HTR-8/SVneo (cell line): Measurements from ENCODE around the gene ARNT2.

Experiments used
- DNase-seq: peaks from one replicate; pipeline ENCODE4 v3.0.0; 2011; ENCODE audit warnings: low spot score, mixed read lengths; ENCODE audit not compliant: insufficient read length
- FAIRE-seq: peaks from 2 replicates; lab custom pipeline; 2011; peaks lifted over from hg19 to GRCh38; lab: Jason Lieb, UNC

ARNT2 gene

DNA sequence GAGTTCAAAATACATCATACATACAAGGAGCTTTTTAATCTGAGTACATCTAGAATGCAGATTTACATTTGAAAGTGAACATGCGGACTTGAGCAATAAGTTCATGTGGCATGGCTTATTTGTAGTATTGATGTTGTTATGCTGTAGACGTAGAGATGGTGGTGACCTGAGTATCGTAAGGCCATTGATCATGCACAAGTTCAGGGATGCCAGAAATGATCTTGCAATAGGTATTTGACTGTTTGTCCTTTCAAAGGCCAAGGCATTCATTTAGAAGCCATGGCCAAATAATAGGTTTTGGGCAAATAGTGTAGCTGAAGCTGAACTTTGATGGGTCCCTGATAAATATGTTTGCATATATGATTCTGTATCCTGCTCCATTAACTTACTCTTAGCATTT is 35.0 kb downstream of the ARNT2 start:
- FAIRE-seq: no peak
- no peak for DNase-seq

DNA sequence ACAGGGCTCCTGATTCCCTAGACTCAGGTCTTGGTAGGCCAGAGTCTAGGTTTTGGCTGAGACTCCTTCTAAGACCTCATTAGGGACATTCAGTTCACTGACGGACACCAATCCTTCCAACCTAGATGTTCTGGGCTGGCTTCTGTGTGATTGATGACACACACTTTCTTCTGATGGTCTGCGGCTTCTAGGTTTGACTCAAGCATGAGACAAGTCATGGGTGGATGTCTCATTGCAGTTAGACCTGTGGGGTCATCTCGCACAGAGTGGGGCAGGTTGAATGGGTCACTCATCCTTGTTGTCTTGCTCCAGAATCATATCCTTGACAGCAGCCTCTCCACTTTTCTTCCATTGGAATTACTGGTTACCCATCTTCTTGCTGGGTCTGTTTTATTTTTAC is 35.8 kb downstream of the ARNT2 start:
- DNase-seq: no peak

DNA sequence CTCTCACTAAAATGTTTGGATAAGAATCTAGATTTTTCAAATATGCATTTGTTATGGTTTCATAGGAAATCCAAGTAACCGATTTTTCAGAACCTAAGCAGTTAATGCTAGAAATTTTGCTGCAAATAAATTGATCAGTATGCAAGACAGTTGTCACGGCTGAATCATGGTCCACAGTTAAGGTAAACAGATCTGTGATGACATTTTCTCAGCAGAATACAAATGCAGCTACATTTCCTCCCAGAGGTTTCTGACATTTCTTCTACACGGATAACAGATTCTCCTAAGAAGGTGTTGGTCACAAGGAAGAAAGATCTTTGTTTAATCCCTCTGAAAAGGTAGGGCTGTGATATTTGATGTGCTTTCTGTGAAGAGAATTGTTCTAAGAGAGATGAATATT is 36.9 kb downstream of the ARNT2 start:
- DNase-seq (no peak), FAIRE-seq (no peak)

More for the DNA sequence above, 35.8 kb downstream of the ARNT2 start:
- no peak for FAIRE-seq

DNA sequence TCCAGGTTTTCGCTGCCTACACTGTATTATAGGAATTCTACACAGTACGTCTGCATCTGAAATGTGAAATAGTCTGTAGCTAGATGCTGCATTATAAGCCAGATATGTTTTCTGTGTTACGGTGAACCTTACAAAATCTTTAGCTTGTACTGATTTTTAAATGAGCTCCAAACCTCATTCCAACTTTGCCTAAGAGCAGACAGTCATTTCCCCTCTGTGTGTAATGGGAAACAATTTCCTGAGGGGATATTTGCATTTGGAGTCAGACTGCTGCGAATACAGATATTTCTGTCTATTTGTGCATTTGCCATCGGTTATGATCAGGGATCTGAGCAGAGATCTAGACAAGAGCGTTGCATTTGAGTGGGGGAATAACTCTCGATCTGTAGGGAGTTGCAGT is 37.5 kb downstream of the ARNT2 start:
- DNase-seq (no peak), FAIRE-seq (no peak)

DNA sequence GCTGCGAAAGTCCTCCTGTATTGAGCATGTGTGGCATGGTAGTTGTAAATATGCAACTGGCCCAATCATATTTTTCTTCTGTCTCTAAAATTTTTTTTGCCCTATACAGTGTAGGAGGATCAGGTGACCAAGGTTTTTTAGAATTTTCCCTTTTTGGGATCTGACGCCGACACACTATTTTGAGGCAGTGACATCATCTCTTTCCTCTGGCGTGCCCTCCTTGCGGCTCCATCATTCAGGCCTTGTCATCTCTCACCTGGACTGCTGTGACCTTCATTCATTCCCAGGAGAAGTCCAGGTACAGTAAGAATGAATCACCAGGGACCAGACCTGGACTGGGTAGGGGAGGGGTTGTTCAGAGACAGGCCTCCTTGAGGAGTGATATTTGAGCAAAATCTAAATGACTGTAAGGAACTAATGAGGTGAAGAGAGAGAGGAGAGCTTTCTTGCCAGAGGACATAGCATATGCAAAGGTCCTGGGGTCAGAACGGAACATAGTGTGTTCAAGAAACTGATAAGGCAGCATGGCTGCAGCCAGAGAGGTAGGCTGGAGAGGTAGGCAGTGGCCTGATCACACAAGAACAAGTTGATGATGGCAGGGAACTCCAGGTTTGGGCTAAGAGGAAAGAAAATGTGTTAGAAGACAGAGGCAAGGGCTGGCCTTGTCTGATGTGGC is 38.7 kb downstream of the ARNT2 start:
- DNase-seq (no peak), FAIRE-seq (no peak)

DNA sequence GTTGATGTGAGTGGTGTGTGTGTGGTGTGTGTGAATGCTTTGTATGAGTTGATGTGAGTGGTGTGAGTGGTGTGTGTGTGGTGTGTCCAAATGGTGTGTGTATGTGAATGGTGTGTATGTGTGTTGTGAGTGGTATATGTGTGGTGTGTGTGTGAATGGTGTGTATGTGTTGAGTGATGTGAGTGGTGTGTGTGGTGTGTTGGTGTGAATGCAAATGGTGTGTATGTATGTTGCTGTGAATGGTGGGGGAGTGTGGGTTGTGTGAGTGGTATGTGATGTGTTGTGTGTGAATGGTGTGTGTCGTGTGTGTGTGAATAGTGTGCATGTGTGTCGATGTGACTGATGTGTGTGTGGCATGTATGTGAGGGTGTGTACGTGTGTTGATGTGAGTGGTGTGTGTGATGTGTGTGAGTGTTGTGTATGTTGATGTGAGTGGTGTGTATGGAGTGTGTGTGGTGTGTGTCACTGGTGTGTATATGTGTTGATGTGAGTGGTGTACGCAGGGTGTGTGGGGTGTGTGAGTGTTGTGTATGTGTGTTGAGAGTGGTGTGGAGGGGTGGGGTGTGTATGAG is 40.6 kb downstream of the ARNT2 start:
- FAIRE-seq: peak; percentile 99
- DNase-seq: no peak

DNA sequence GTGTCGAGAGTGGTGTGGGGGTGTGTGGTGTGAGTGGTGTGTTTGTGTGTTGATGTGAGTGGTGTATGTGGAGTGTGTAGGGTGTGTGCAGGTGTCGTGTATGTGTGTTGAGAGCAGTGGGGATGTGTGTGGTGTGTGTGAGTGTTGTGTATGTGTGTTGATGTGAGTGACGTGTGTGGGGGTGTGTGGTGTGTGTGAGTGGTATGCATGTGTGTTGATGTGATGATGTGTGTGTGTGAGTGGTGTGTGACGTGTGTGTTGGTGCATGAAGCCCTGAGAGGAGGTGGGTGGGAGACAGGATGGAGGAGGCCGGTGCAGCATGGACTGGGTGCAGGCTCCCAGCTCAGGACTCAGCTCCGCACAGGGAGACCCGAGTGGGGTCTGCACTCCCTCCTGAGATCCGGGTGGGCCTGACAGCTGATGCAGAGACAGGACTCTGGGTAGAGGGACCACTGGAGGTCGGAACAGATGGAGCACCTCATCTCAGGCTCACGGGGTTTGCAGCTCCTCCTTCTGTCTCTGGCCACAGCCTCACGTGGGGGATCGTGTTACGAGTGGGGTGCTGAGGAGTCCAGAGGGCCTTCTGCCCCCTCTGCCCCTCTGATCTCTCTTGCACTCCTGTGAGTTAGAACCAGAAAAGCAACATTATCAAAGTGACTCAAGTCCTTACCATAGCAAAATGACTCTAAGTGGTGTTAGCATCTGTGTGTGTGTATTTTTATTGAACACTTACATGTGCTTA is 41.3 kb downstream of the ARNT2 start:
- no peak for DNase-seq
- no peak for FAIRE-seq

DNA sequence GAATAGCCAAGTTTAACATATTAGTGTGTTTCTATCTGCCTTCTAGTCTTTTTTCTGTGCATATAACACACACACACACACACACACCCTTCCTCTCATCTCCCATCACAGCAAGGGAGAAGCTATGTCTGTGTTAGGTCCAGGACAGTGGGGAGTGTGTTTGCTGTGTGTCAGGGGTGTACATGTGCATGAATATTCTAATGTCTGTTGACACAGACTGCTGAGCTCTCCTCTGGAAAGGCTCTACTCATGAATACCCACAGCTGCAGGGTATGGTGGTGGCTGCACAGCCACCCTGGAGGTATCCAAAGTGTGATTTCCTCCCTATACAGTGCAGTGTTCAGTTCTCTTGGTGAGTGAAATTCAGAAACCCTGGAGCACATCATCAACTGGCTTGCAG is 42.9 kb downstream of the ARNT2 start:
- FAIRE-seq (no peak), DNase-seq (no peak)

DNA sequence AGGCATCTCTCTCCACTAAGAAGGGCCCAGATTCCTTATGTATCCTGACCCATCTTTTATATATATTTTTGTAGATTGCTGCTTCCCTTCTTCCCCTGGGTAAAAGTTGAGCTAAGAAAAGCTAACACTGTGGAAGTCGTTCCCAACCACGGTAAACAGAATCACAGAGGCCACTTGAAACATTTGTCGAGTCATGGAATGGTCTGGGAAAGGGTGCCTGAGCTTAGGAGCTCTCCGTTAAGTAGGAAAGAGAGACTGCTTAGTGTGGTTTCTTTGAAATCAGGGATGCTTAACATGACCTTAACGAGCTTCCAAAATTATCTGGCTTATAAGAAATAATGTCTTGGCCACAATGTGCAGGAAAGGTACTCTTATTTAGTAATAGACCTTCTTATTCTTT is 45.6 kb downstream of the ARNT2 start:
- no peak for FAIRE-seq
- no peak for DNase-seq

DNA sequence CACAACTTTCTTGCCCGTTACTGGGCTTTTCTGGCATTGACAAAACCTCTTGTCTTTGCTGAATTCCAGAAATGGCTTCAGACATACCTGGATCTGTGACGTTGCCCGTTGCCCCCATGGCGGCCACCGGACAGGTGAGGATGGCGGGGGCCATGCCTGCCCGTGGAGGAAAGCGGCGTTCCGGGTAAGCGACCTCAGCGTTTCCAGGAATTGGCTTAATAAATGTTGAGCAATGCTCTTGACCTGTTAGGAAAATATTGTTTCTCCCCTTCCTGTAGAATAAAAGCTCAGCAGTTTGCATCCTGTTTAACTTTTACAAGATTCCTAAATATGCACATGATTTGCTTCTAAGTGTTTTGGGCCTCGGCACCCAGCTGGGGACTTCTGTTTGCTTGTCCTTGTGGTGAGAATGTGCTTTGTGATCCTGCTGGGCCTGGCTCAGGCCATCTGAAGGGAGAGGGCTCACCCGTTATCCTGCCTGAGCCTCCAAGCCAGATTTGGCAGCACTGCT is 46.7 kb downstream of the ARNT2 start:
- FAIRE-seq: no peak
- no peak for DNase-seq

DNA sequence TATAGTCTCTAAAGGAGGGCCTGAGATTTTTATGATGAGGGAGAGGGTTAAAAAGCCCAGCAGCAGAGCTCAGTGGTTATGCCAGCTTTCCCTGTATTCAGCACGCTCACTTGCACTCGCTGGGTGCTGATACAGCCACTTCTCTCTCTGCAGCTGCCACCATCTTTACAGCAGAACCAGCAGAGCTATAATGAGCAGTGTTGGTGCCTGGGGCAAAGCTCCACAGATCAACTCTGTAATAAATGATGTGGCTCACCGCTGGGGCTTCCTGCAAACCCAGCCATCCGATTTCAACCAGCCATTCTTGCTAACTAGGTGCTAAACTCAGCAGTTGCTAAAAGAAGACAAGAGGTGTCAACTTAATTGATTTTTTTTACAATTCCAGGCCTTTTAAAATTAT is 48.0 kb downstream of the ARNT2 start:
- DNase-seq: no peak

DNA sequence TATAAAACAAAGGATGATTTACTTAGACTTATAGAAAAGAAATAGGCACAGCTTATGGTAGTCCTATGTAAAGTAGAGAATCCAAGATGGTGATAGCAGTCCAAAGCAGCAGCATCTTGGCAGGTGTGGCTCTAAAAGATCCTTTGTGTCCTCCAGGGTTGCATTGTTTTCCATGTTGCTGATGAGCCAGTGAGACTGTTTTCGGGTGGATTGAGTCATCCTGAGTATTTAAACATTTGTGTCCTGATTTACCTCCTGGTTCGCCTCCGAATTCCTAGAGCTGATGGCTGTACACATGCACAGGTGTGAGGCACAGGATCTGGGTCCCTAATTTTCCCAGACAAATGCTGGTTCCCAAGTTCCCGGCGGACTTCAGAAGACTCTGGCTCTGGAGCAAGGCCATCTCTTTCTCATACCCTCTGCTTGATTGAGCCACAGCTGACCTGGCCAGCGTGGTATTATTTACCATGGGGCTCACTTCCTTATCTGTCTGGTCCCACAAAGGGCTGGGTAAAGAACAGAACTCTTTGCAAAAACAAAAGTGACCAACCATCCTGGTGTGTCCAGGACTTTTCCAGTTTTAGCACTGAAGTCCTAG is 51.0 kb downstream of the ARNT2 start:
- DNase-seq (no peak), FAIRE-seq (no peak)

More for the DNA sequence above, 48.0 kb downstream of the ARNT2 start:
- FAIRE-seq: no peak

DNA sequence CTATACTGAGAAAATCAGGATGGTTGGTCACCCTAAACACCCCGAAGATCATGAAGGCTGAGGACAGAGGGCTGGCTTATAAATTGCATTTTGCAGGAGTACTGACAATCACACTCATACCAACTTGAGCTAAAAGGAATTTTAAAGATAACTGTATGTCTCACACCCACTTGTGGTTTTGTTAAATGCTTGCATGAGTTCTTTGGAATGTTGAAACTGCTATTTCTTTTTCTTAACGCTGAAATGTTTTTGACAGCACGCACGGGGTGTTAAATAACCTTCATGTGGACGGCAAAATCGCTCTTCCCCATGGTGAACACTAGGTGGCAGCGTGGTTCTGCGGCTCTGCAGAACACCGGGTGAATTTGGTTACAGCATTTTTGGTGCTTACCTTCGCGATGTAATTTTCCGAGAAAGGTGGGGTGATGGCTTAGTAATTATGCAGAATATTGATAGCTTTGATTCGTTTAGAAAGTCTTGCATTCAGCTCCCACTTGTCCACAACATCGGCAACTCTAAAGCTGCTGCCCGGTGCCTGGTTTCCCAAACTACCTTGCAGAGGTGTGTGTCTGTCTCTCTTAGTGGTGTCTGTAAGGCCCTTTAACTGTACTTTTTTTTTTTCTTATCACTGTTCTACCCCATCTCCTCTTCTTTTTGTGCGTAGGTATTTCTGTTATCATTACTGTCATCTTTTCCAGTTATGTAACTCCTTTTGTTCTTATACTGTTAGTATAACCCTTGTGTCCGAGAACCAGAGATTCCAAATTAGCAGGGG is 51.7 kb downstream of the ARNT2 start:
- FAIRE-seq (peak; percentile 95), DNase-seq (peak; percentile 74)

DNA sequence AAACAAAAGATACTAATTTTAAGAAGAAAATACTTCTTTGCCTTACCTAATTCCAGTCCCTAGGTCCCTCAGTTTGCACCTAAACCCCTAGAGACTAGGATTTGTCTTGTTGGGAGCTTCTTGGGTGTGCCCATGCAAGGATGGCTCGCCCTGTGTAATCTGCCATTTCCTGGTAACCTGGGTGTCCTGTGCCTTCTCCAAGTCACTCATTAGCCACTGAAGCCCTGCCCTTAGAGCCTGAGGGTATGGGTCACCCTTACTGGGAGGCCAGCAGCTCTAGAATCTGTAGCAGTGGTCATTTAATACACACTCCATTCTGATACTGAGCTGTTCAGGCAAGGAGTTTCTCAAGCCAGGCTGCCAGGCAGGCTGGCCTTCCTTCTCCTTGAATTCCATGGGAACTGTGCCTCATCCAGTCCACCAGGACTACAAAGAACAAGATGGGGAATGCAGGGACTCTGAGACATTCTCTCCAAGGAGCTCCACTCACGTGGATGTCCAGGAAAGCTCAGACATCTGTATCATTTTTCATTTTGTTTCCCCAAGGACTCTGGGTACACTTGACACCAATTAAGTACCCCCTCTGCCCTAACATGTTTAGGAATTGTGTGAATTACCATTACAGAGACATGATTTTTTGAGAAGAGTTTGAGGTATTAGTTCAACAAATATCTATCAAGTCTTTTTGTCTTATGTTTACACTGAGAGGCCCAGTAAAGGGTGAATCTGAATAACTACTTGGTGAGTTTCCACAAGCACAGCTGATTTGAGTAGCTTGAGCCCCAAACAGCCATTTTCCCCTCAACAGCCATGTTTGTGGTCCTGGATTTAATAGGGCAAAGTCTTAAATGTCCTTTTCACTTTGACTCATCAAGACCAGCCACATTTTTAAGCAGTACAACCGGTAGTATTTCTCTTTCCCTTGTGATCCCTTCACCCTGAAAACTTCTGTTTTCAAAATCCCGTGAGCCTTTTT is 52.6 kb downstream of the ARNT2 start:
- DNase-seq: no peak
- no peak for FAIRE-seq

DNA sequence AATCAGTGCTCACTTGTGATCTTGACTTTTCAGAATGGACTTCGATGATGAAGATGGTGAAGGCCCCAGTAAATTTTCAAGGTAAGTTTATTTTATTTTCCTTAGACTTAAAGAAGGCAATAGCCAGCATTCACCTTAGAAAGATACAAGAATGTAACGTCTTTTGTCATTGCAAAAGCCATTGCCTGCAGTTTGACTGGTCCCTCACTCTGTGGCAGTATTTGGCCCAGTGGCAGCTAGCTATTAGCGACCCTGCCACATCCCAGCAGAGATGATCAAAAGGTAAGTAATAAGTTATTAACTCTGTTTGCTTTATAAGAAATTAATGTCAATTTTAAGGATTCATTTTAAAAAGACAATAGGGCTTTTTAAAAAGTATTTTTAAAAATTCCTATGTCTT is 53.7 kb downstream of the ARNT2 start:
- FAIRE-seq (no peak), DNase-seq (no peak)

DNA sequence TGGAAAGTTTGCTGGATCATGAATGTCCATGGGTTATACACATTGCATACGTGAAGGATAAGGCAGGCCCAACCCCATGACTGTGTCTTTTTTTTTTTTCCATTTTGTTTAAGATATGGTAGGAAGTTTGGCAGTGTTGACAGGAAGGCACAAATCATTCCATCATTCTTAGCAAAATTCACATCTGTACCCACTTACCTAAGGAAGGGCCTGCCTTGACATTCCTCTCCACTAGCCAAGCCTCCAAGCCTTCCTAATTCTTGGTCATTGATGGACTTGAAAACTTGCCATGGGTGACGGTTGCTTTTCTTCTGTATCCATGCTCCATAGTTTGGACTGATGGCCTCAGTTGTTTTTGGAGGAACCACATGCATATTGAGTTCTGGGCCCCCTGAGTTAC is 54.4 kb downstream of the ARNT2 start:
- no peak for DNase-seq

DNA sequence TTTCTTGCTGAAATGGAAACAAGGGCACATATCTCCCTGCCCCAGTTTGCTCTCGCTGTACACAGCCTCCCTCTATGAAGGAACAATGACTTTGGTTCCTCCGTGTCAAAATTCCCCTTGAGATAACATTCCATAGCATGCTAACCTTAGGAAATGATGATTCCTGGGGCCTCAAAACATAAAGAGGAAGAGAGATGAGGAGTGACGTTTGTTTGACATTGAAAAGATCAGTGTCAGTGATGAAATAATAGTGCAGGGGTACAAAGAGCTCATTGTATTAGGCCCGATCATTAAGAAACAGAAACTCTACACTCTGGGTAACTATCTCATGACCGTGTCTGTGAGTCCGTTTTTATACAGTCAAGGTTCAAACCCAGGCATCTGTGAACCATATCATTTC is 55.2 kb downstream of the ARNT2 start:
- FAIRE-seq: no peak

More for the DNA sequence above, 54.4 kb downstream of the ARNT2 start:
- no peak for FAIRE-seq

DNA sequence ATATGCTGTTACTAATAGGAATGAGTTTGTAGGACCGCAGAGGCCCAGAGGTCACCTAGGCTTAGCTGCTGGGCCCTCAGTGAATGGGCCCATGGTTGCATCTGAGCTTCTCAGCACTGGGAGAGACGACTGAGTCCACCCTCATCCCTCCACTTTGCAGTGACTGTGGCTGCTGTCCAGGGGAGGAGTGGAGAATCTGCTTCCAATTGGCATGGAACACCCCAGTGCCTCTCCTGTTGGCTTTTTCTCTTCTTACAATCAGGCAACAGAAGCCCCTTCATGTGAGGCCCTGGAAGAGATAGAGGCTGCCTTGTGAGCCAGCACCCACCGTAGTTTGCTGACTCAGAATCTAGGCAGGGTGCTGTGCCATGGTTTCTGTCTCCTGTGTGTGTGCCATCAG is 55.6 kb downstream of the ARNT2 start:
- DNase-seq: no peak
- FAIRE-seq: no peak

More for the DNA sequence above, 55.2 kb downstream of the ARNT2 start:
- no peak for DNase-seq
